Adrenal gland (tissue), 12 donors: ENCODE data around the gene PMVK. TPM values are rescaled to one million over a fixed set of nuclear protein-coding genes. Genes with fewer than 3 reads are reported as not detected.
A peak's percentile ranks its signal among the peaks of the same experiment; 100 is the strongest.

Source experiments
- DNase-seq, 7 donors: peaks; one replicate each; pipeline ENCODE4 v3.0.0-alpha.2; 2019 to 2020
- H3K27ac ChIP-seq, 5 donors: fragments of 200-600 bp; sonication (generic) in 4 of 5; 1 replicate in 3 of 5; 2 replicates in 2 of 5; pipeline versions ENCODE4 v1.5.1 to v1.8.0; 2016 to 2020; ENCODE audit warnings: mild to moderate bottlenecking in 1 of 5
- H3K27me3 ChIP-seq: fragments of 200-600 bp; 2 replicates; pipeline ENCODE4 v1.8.0; 2021
- H3K36me3 ChIP-seq, 2 donors: fragments of 200-600 bp; replicated peaks in 1 of 2; 1 replicate in 1 of 2; 2 replicates in 1 of 2; pipeline versions ENCODE4 v1.5.1 to v1.8.0; 2018 to 2022
- H3K4me1 ChIP-seq, 2 donors: fragments of 200-600 bp; replicated peaks in 1 of 2; 1 replicate in 1 of 2; 2 replicates in 1 of 2; pipeline versions ENCODE4 v1.5.1 to v1.8.0; 2018 to 2021
- H3K4me3 ChIP-seq, 4 donors: fragments of 200-600 bp; sonication (generic) in 3 of 4; one replicate each; pipeline ENCODE4 v1.5.1; 2016 to 2018
- H3K9me3 ChIP-seq, 3 donors: fragments of 200-600 bp; sonication (generic) in 1 of 3; replicated peaks in 1 of 3; 1 replicate in 2 of 3; 2 replicates in 1 of 3; pipeline versions ENCODE4 v1.5.1 to v1.8.0; 2016 to 2021
- CTCF ChIP-seq, 6 experiments: fragments of 450-650 bp in 4 of 6; fragments of 200-600 bp in 2 of 6; sonication (generic) in 1 of 6; IDR thresholded peaks; 1 replicate in 5 of 6; 2 replicates in 1 of 6; pipeline versions ENCODE4 v1.5.1 to v1.8.0; 2016 to 2021; ENCODE audit warnings: antibody characterized with exemption in 6 of 6, mild to moderate bottlenecking in 2 of 6, moderate library complexity in 1 of 6
- POLR2A ChIP-seq, 2 donors: fragments of 450-650 bp; IDR thresholded peaks; one replicate each; pipeline ENCODE4 v1.6.1; 2017; ENCODE audit warnings: antibody characterized with exemption in 2 of 2, mild to moderate bottlenecking in 2 of 2, moderate library complexity in 1 of 2
- WGBS, 4 donors: extraction: QIAGEN DNeasy Blood & Tissue Kit in 2 of 4; methylation state at CpG; one replicate each; pipeline versions ENCODE4 v1.1.5 to v1.1.7; 2013 to 2017; 5-methylcytosine and 5-hydroxymethylcytosine counted together
- intact Hi-C, 2 donors: fragments of 100-400 bp; cut with DNase I; formaldehyde crosslinking; loops; one replicate each; pipeline versions ENCODE4 v1.14.1 to v1.15.0; 2022 to 2023
- polyA plus RNA-seq, 3 donors: library from polyadenylated mRNA; stranded (reverse); fragments of 200-250 nt in 2 of 3; fragments of 350-450 nt in 1 of 3; fragmentation: Illumina TruSeq in 1 of 3; extraction: RNeasy Lipid Tissue Mini Kit (QIAGEN cat#74804) in 1 of 3; gene quantifications; one replicate each; pipeline ENCODE4 v1.2.3, GENCODE V29; 2013 to 2014
- total RNA-seq, 9 donors: library from RNA; depleted of rRNA in 4 of 9; stranded (reverse); fragments of >200 nt in 4 of 9; fragments of 120-200 nt in 1 of 9; fragmentation: NEBNext Ultra II Directional in 1 of 9; extraction: Animal tissue kit (Norgen Biotek cat#: 25700) in 1 of 9; gene quantifications; one replicate each; pipeline versions ENCODE4 v1.1.0 to v1.2.4, GENCODE V29; 2013 to 2023
- donor health status: healthy with polysubstance abuse.
- donor health status: Bipolar disorder and iron deficiency.
- donor health status: DM: yes; HTN: yes; CAD: no.
- donor health status: DM: no; HTN: no; CAD: no.
- donor health status: DM: no; HTN: no; CAD: no.
- donor health status: DM: yes; HTN: yes; CAD: no.

Gene PMVK
- total and polyA plus RNA-seq, 12 donors: 12.6 to 70.0 (median 41.7) TPM

GRCh38 chr1:154972517-154973343, 36.2 kb upstream of the PMVK start:
- Histone ChIP-seq H3K36me3 (peaks cover 0 to 7% of the 10 kb centered on the region in 2 donors), H3K4me3 (peak overlapping the region in 1 of 4 donors; percentile 75), H3K27ac (peak overlapping the region; percentile 93 to 100 (median 99)), H3K4me1 (peaks cover 39 to 62% of the 10 kb centered on the region in 2 donors), H3K9me3 (no peaks in the 10 kb centered on the region), H3K27me3 (no peaks in the 10 kb centered on the region)
- peak; percentile 75 to 94 (median 93) for DNase-seq
- 14 to 20% (median 18%) methylated on average over 17 to 18 of the region's 18 CpGs for WGBS, 4 donors
- intact Hi-C loops: no loop called here
- TF ChIP-seq CTCF (IDR thresholded peaks at IDR 0.05) (no peak), POLR2A (IDR thresholded peaks at IDR 0.05) (peak; percentile 42 to 77)

- intact Hi-C loops: no loop called here
- no peak for DNase-seq
- 54 to 74% (median 58%) methylated on average over 3 of the region's 3 CpGs for WGBS, 4 donors
- TF ChIP-seq CTCF (IDR thresholded peaks at IDR 0.05): no peak
- TF ChIP-seq POLR2A (IDR thresholded peaks at IDR 0.05): no peak
- peak overlapping the region in 1 of 4 donors; percentile 75 for H3K4me3 ChIP-seq
- H3K27ac ChIP-seq: peak overlapping the region; percentile 93 to 100 (median 99)
- H3K9me3 ChIP-seq: no peaks in the 10 kb centered on the region
- H3K27me3 ChIP-seq: no peaks in the 10 kb centered on the region
- H3K36me3 ChIP-seq: peaks cover 0 to 12% of the 10 kb centered on the region in 2 donors
- H3K4me1 ChIP-seq: peaks cover 39 to 62% of the 10 kb centered on the region in 2 donors
Observed at GRCh38 chr1:154972213-154972516, 35.6 kb upstream of the PMVK start.

GRCh38 chr1:154971341-154971998, 35.0 kb upstream of the PMVK start:
- Histone ChIP-seq H3K4me3 (peak overlapping the region in 1 of 4 donors; percentile 75), H3K9me3 (no peaks in the 10 kb centered on the region), H3K4me1 (peaks cover 39 to 58% of the 10 kb centered on the region in 2 donors), H3K27me3 (no peaks in the 10 kb centered on the region), H3K27ac (peak overlapping the region; percentile 93 to 100 (median 99)), H3K36me3 (peaks cover 0 to 19% of the 10 kb centered on the region in 2 donors)
- intact Hi-C loops: no loop called here
- 23 to 41% (median 35%) methylated on average over 9 to 10 of the region's 10 CpGs for WGBS, 4 donors
- peak; percentile 54 to 89 (median 69) for DNase-seq
- TF ChIP-seq POLR2A (IDR thresholded peaks at IDR 0.05): no peak
- no peak for TF ChIP-seq CTCF (IDR thresholded peaks at IDR 0.05)

- Histone ChIP-seq H3K36me3 (peaks cover 0 to 26% of the 10 kb centered on the region in 2 donors), H3K27ac (peak within 1 kb of the TSS; percentile 93 to 100 (median 99)), H3K4me3 (peak within 1 kb of the TSS in 3 of 4 donors; percentile 7 to 75 (median 8)), H3K9me3 (no peaks in the 10 kb centered on the region), H3K4me1 (peaks cover 35 to 51% of the 10 kb centered on the region in 2 donors), H3K27me3 (no peaks in the 10 kb centered on the region)
- 9 to 15% (median 11%) methylated on average over 10 to 15 of the region's 15 CpGs for WGBS, 4 donors
- peak; percentile 93 to 98 (median 96) for DNase-seq
- TF ChIP-seq CTCF (IDR thresholded peaks at IDR 0.05): no peak
- peak; percentile 93 to 95 for TF ChIP-seq POLR2A (IDR thresholded peaks at IDR 0.05)
- intact Hi-C loops: no loop called here
Observed at GRCh38 chr1:154970631-154971340, 34.3 kb upstream of the PMVK start, which contains the start of gene SHC1. TSS of gene SHC1 (minus strand) at chr1:154970747. CDS start at chr1:154970526, 221 bp downstream.
